HepG2 (cell line): ENCODE measurements around the gene ARF6. TPM values are rescaled to one million over a fixed set of nuclear protein-coding genes. Genes with fewer than 3 reads are reported as not detected.
A peak's percentile ranks its signal among the peaks of the same experiment; 100 is the strongest.

Experiments
- ARID3A ChIP-seq: IDR thresholded peaks from 2 replicates; pipeline ENCODE4 v1.6.1; 2012; ENCODE audit warnings: low read depth, low read length, improper control_type of control experiment
- ARNT ChIP-seq: fragments of 450-650 bp; IDR thresholded peaks from 2 replicates; pipeline ENCODE4 v1.6.1; 2017
- ATF7-NPFF ChIP-seq: sonication (generic); formaldehyde crosslinking; IDR thresholded peaks from 2 replicates; pipeline ENCODE4 v1.8.1; 2023; ENCODE audit warnings: mild to moderate bottlenecking, low read depth, missing genetic modification reagents, moderate library complexity
- CREM ChIP-seq, 2 experiments: sonication (generic) in 1 of 2; formaldehyde crosslinking in 1 of 2; IDR thresholded peaks; 2 replicates each; pipeline versions ENCODE4 v1.4.0 to v1.6.1; 2016 to 2020; ENCODE audit warnings: antibody characterized with exemption in 1 of 2, mild to moderate bottlenecking in 1 of 2, missing genetic modification reagents in 1 of 2
- FOXA1 ChIP-seq, 2 experiments: fragments of 450-650 bp in 1 of 2; sonication (generic) in 1 of 2; formaldehyde crosslinking in 1 of 2; IDR thresholded peaks; 2 replicates each; pipeline versions ENCODE4 v1.4.0 to v1.6.1; 2016 to 2020; ENCODE audit warnings: missing genetic modification reagents in 1 of 2
- HNRNPL ChIP-seq: fragments of 200-400 bp; formaldehyde crosslinking; IDR thresholded peaks from 2 replicates; pipeline ENCODE4 v1.6.1; 2017; ENCODE audit warnings: mild to moderate bottlenecking, low read depth, low read length
- JDP2 ChIP-seq: sonication (generic); formaldehyde crosslinking; IDR thresholded peaks from 2 replicates; pipeline ENCODE4 v1.8.1; 2022; ENCODE audit warnings: missing genetic modification reagents, borderline replicate concordance
- MEF2D ChIP-seq: sonication (generic); formaldehyde crosslinking; IDR thresholded peaks from 2 replicates; pipeline ENCODE4 v1.5.1; 2020; ENCODE audit warnings: mild to moderate bottlenecking, missing genetic modification reagents
- NBN ChIP-seq: fragments of 450-650 bp; conservative IDR thresholded peaks from 2 replicates; pipeline ENCODE4 v1.6.1; 2017
- NR2F2 ChIP-seq: IDR thresholded peaks from 2 replicates; pipeline ENCODE4 v1.6.1; 2012; ENCODE audit warnings: low read depth, inconsistent platforms, borderline replicate concordance
- PATZ1 ChIP-seq: sonication (generic); formaldehyde crosslinking; IDR thresholded peaks from 2 replicates; pipeline ENCODE4 v1.4.0; 2020; ENCODE audit warnings: missing genetic modification reagents
- PHF5A ChIP-seq: IDR thresholded peaks from one replicate; pipeline ENCODE4 v1.6.1; 2018; ENCODE audit warnings: low read depth, missing genetic modification reagents; ENCODE audit not compliant: unreplicated experiment
- ZBTB4 ChIP-seq: sonication (generic); formaldehyde crosslinking; IDR thresholded peaks from 2 replicates; pipeline ENCODE4 v1.4.0; 2020; ENCODE audit warnings: missing genetic modification reagents, mild to moderate bottlenecking, borderline replicate concordance
- ZFP90 ChIP-seq: sonication (generic); formaldehyde crosslinking; IDR thresholded peaks from 2 replicates; pipeline ENCODE4 v1.8.0; 2022; ENCODE audit warnings: missing genetic modification reagents, mild to moderate bottlenecking, inconsistent platforms, borderline replicate concordance
- ZFX ChIP-seq: sonication (generic); formaldehyde crosslinking; IDR thresholded peaks from 2 replicates; pipeline ENCODE4 v1.4.0; 2020; ENCODE audit warnings: mild to moderate bottlenecking, low read depth, missing genetic modification reagents, moderate library complexity
- ZNF124 ChIP-seq: sonication (generic); formaldehyde crosslinking; IDR thresholded peaks from 2 replicates; pipeline ENCODE4 v1.4.0; 2020; ENCODE audit warnings: missing genetic modification reagents
- ZNF280B ChIP-seq: sonication (generic); formaldehyde crosslinking; IDR thresholded peaks from 2 replicates; pipeline ENCODE4 v1.5.0; 2020; ENCODE audit warnings: missing genetic modification reagents, mild to moderate bottlenecking, borderline replicate concordance
- ZNF430 ChIP-seq: sonication (generic); formaldehyde crosslinking; IDR thresholded peaks from 2 replicates; pipeline ENCODE4 v1.9.0; 2021; ENCODE audit warnings: mild to moderate bottlenecking, missing genetic modification reagents
- ZSCAN22 ChIP-seq: sonication (generic); formaldehyde crosslinking; IDR thresholded peaks from 2 replicates; pipeline ENCODE4 v1.4.0; 2020; ENCODE audit warnings: mild to moderate bottlenecking, missing genetic modification reagents
- polyA plus RNA-seq, 8 experiments: library from polyadenylated mRNA; depleted of rRNA in 3 of 8; stranded (reverse) in 7 of 8; unstranded in 1 of 8; fragments of >200 nt; fragmentation: Illumina TruSeq in 4 of 8; extraction: Trizol in 4 of 8; gene quantifications; 2 replicates each; pipeline versions ENCODE4 v1.2.1 to v1.2.3, GENCODE V29; 2011 to 2016; ENCODE audit warnings: low read depth in 4 of 8, missing spikeins in 1 of 8, mixed read lengths in 1 of 8; ENCODE audit not compliant: insufficient read depth in 1 of 8
- total RNA-seq, 5 experiments: library from RNA; depleted of rRNA; stranded (reverse); fragments of >200 nt; fragmentation: Illumina TruSeq; extraction: Trizol; gene quantifications; 2 replicates each; pipeline ENCODE4 v1.2.3, GENCODE V29; 2016; ENCODE audit warnings: low read depth in 1 of 5

Gene ARF6
- total and polyA plus RNA-seq, 2 of the 13 experiments (the other 11 are each of a cell fraction or from before 2014, with no cell fraction given), result 12.7 to 31.9 TPM

- TF ChIP-seq FOXA1 (IDR thresholded peaks at IDR 0.05) (no peak), FOXA1 (CRISPR knock-in tag; IDR thresholded peaks at IDR 0.05) (no peak), MEF2D (CRISPR knock-in tag) (peak; percentile 35; the same call in 1 of the 2 replicates), PATZ1 (CRISPR knock-in tag) (no peak), ARID3A (no peak), ZSCAN22 (CRISPR knock-in tag) (no peak), ZNF430 (CRISPR knock-in tag) (peak; percentile 50; the same call in 1 of the 2 replicates), ZNF280B (CRISPR knock-in tag) (peak; percentile 71; the same call in 1 of the 2 replicates), PHF5A (CRISPR knock-in tag) (no peak), ATF7-NPFF (CRISPR knock-in tag) (no peak), ZNF124 (peak; percentile 39; the same call in 1 of the 2 replicates), ZFP90 (CRISPR knock-in tag) (peak; percentile 52; the same call in 1 of the 2 replicates), NBN (no peak), NR2F2 (no peak), JDP2 (CRISPR knock-in tag) (no peak), CREM (IDR thresholded peaks at IDR 0.05) (no peak), CREM (CRISPR knock-in tag; IDR thresholded peaks at IDR 0.05) (no peak), ARNT (no peak), ZFX (CRISPR knock-in tag) (peak; percentile 39; the same call in 1 of the 2 replicates), HNRNPL (no peak), ZBTB4 (CRISPR knock-in tag) (no peak)
These were observed 39.1 kb upstream of the ARF6 start (continued) for GRCh38 chr14:49853572-49854375.
